PC-9 (cell line): Measurements from ENCODE around the gene GMPPA. TPM values are rescaled to one million over a fixed set of nuclear protein-coding genes. Genes with fewer than 3 reads are reported as not detected.

ENCODE experiments used
- BruUV-seq: library from RNA; stranded (reverse); fragments of 400-500 nt; replicated peaks from 2 replicates; lab custom pipeline; 2021; lab: Mats Ljungman, UMichigan
- CTCF ChIA-PET: fragments of 300-600 bp; sonication (Branson Sonifier 250); formaldehyde crosslinking; loops from one replicate; lab custom pipeline; 2022; ENCODE audit warnings: antibody characterized with exemption; lab: Charles Lee
- POLR2A ChIA-PET: fragments of 300-600 bp; sonication (Branson Sonifier 250); formaldehyde crosslinking; loops from one replicate; lab custom pipeline; 2022; ENCODE audit warnings: antibody characterized with exemption; ENCODE audit not compliant: unreplicated experiment; lab: Charles Lee
- DNase-seq, 2 experiments: peaks; one replicate each; pipeline versions ENCODE4 v3.0.0 to v3.0.0-alpha.2; 2015 to 2022; ENCODE audit warnings: mixed read lengths in 1 of 2
- H2AFZ ChIP-seq: fragments of 200-600 bp; sonication (generic); 2 replicates; pipeline ENCODE4 v1.8.1; 2017; ENCODE audit warnings: antibody characterized with exemption
- H3F3A ChIP-seq: fragments of 200-600 bp; sonication (generic); 2 replicates; pipeline ENCODE4 v1.8.1; 2017; ENCODE audit warnings: antibody characterized with exemption, mild to moderate bottlenecking, low read depth; ENCODE audit not compliant: insufficient read depth
- H3K27ac ChIP-seq: fragments of 200-600 bp; sonication (generic); 2 replicates; pipeline ENCODE4 v1.6.1; 2016; ENCODE audit warnings: mixed run types
- H3K27me3 ChIP-seq: fragments of 200-600 bp; sonication (generic); 2 replicates; pipeline ENCODE4 v1.6.1; 2016; ENCODE audit warnings: low read depth, mixed run types; ENCODE audit not compliant: insufficient read depth
- H3K36me3 ChIP-seq: fragments of 200-600 bp; sonication (generic); 2 replicates; pipeline ENCODE4 v1.6.1; 2016; ENCODE audit warnings: low read depth, mixed run types
- H3K4me1 ChIP-seq: fragments of 200-600 bp; sonication (generic); replicated peaks from 2 replicates; pipeline ENCODE4 v1.6.1; 2016; ENCODE audit warnings: mixed run types; ENCODE audit not compliant: insufficient read depth
- H3K4me2 ChIP-seq: fragments of 200-600 bp; sonication (generic); 2 replicates; pipeline ENCODE4 v1.6.1; 2017; ENCODE audit warnings: mixed run types
- H3K4me3 ChIP-seq: fragments of 200-600 bp; sonication (generic); 2 replicates; pipeline ENCODE4 v1.6.1; 2016; ENCODE audit warnings: mixed run types
- H3K79me2 ChIP-seq: fragments of 200-600 bp; sonication (generic); 2 replicates; pipeline ENCODE4 v1.6.1; 2017; ENCODE audit warnings: low read depth, mixed run types
- H3K9me2 ChIP-seq: fragments of 200-600 bp; sonication (generic); 2 replicates; pipeline ENCODE4 v1.8.1; 2017; ENCODE audit warnings: mild to moderate bottlenecking; ENCODE audit not compliant: insufficient read depth
- H3K9me3 ChIP-seq: fragments of 200-600 bp; sonication (generic); 2 replicates; pipeline ENCODE4 v1.8.1; 2016; ENCODE audit warnings: low read depth; ENCODE audit not compliant: insufficient read depth
- H4K20me1 ChIP-seq: fragments of 200-600 bp; sonication (generic); 2 replicates; pipeline ENCODE4 v1.8.1; 2017; ENCODE audit not compliant: insufficient read depth
- EZH2 ChIP-seq: fragments of 200-600 bp; sonication (generic); IDR thresholded peaks from 2 replicates; pipeline ENCODE4 v1.8.0; 2017; ENCODE audit warnings: antibody characterized with exemption, low read depth
- intact Hi-C: fragments of 100-400 bp; cut with micrococcal nuclease; formaldehyde crosslinking; loops from one replicate; pipeline ENCODE4 v1.10.0; 2022; ENCODE audit not compliant: unreplicated experiment
- total RNA-seq: library from RNA; stranded (reverse); gene quantifications from 2 replicates; pipeline ENCODE4 v1.2.3, GENCODE V29; 2021
- TF ChIP-seq, protein P1 (sequence below): fragments of 200-600 bp; sonication (generic); conservative IDR thresholded peaks from 2 replicates; pipeline ENCODE4 v1.6.1; 2017; ENCODE audit warnings: mixed run types, antibody characterized with exemption, mild to moderate bottlenecking, moderate library complexity

Gene GMPPA
- total RNA-seq, 1 experiment from 2014 or later = 57.2 TPM

DNA sequence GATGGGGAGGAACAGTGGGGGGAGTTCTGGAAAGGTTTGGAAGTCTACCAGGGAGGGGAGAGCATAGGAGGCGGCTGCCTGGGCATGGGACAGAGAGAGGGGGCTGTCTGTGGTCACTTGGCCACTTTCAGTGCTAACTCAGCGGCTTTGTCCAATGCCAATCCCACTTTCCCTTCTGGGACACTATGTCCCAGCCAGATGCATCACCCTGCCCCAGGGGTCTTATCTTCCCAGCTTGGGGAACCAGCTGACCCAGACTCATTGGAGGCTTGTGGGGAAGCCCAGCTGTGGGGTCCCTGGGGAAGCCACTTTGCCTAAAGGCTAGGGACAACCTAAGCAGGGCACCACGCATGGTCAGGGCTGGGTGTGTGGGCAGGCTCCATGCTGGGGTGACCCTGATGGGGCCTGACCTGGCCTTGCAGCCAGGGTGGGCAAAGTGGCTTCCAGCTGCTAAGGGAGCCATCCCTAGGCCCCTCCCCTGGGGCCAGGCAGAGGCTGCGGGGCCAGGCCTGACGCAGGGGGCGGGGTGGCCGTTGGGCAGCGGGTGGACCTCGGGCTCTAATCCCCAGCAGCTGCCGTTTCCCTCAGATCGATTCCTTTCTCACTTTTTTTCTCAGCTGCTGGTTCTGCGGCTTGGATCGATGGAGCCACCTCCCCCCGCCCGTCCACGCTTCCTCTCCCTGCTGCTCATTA is 14.0 kb downstream of the GMPPA start:
- ChIA-PET CTCF (interaction anchor here (0.5 kb wide), 1 partner anchor 102 kb away, joined by 5 read pairs; no protein-coding TSS in a partner anchor), POLR2A (no interaction called here)
- Histone ChIP-seq H3K4me1 (no peaks in the 10 kb centered on the region), H3K27ac (no peak overlapping the region), H3K27me3 (peaks cover 74% of the 10 kb centered on the region), H2AFZ (no peak overlapping the region), H4K20me1 (no peaks in the 10 kb centered on the region), H3K9me3 (no peaks in the 10 kb centered on the region), H3K36me3 (no peaks in the 10 kb centered on the region), H3K4me2 (no peak overlapping the region), H3K4me3 (no peak overlapping the region), H3K9me2 (no peaks in the 10 kb centered on the region), H3K79me2 (no peaks in the 10 kb centered on the region), H3F3A (no peaks in the 10 kb centered on the region)
- DNase-seq = no peak
- BruUV-seq = no TSS peak
- intact Hi-C loops = no loop called here
- TF ChIP-seq, protein P1, sequence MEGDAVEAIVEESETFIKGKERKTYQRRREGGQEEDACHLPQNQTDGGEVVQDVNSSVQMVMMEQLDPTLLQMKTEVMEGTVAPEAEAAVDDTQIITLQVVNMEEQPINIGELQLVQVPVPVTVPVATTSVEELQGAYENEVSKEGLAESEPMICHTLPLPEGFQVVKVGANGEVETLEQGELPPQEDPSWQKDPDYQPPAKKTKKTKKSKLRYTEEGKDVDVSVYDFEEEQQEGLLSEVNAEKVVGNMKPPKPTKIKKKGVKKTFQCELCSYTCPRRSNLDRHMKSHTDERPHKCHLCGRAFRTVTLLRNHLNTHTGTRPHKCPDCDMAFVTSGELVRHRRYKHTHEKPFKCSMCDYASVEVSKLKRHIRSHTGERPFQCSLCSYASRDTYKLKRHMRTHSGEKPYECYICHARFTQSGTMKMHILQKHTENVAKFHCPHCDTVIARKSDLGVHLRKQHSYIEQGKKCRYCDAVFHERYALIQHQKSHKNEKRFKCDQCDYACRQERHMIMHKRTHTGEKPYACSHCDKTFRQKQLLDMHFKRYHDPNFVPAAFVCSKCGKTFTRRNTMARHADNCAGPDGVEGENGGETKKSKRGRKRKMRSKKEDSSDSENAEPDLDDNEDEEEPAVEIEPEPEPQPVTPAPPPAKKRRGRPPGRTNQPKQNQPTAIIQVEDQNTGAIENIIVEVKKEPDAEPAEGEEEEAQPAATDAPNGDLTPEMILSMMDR = no peak
- no peak for TF ChIP-seq EZH2

DNA sequence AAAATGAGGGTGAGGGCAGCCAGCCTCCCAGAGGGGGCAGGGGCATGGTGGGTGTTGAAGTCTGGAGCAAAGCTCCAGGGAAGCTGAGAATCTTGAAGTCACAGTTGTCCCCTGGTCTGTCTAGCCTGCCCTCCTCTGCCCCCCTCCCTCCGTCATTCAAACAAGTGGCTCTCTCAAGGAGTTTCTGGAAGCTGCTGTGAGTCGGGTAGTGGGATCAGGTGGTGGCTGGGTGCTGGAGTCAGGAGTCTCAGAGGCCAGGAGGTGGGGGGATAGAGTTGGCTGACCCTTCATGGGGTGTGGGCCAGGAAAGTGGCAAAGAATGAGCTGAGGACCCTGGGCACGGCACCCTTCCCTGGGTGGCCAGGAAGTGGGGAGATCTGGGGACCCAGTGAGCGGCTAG is 15.1 kb downstream of the GMPPA start:
- no TSS peak for BruUV-seq
- Histone ChIP-seq H3K27ac (no peak overlapping the region), H4K20me1 (no peaks in the 10 kb centered on the region), H3K36me3 (no peaks in the 10 kb centered on the region), H3K4me2 (no peak overlapping the region), H3K9me2 (no peaks in the 10 kb centered on the region), H3F3A (no peaks in the 10 kb centered on the region), H2AFZ (no peak overlapping the region), H3K4me1 (no peaks in the 10 kb centered on the region), H3K4me3 (no peak overlapping the region), H3K9me3 (no peaks in the 10 kb centered on the region), H3K79me2 (no peaks in the 10 kb centered on the region), H3K27me3 (peaks cover 79% of the 10 kb centered on the region)
- DNase-seq = no peak
- ChIA-PET POLR2A (interaction anchor here (0.5 kb wide), 1 partner anchor 122 kb away, joined by 3 read pairs; no protein-coding TSS in a partner anchor), CTCF (no interaction called here)
- intact Hi-C loops = no loop called here
- no peak for TF ChIP-seq EZH2
- TF ChIP-seq, protein P1 = no peak

DNA sequence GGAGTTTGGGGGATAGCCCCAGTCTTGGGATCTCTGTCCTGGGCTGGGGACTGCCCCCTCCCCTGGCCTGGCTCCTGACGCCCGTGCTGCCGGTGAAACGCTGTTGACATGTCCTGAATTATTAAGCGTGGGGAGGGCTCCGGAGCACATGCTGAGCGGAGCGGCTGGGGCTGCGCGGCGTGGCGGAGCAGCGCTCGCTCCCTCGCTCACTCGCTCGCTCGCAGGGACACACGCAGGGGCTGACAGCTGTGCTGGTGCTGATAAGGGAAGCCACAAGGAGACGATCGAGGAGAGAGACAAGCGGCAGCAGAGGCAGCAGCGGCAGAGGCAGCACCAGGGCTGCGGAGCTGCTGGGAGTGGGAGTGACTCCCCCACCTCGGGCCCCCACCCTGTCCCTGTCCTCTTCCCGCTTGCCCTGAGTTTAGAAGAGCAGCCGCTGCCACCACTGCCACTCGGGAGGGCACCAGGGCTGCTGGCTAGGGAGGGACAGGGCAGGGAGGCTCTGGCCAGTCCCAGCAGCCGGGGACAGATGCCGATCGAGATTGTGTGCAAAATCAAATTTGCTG is 15.6 kb downstream of the GMPPA start, which contains the start of gene ASIC4:
TSS of gene ASIC4 (plus strand) at position 287 of the 566 bp plus-strand sequence. CDS start at position 530, 243 bp downstream.
- Histone ChIP-seq H3K9me3 (no peaks in the 10 kb centered on the region), H2AFZ (no peak within 1 kb of the TSS), H4K20me1 (no peaks in the 10 kb centered on the region), H3F3A (no peaks in the 10 kb centered on the region), H3K36me3 (no peaks in the 10 kb centered on the region), H3K4me2 (no peak within 1 kb of the TSS), H3K4me3 (no peak within 1 kb of the TSS), H3K9me2 (no peaks in the 10 kb centered on the region), H3K79me2 (no peaks in the 10 kb centered on the region), H3K27ac (no peak within 1 kb of the TSS), H3K27me3 (peaks cover 79% of the 10 kb centered on the region), H3K4me1 (no peaks in the 10 kb centered on the region)
- DNase-seq = no peak
- ChIA-PET CTCF (interaction anchor here (0.6 kb wide), 1 partner anchor 48 kb away, joined by 3 read pairs; no protein-coding TSS in a partner anchor), POLR2A (interaction anchor here (0.5 kb wide), 1 partner anchor 122 kb away, joined by 3 read pairs; no protein-coding TSS in a partner anchor)
- no TSS peak for BruUV-seq
- intact Hi-C loops = no loop called here
- no peak for TF ChIP-seq EZH2
- TF ChIP-seq, protein P1 = no peak
